ENCODE measurements around the gene VRK2.

DNA sequence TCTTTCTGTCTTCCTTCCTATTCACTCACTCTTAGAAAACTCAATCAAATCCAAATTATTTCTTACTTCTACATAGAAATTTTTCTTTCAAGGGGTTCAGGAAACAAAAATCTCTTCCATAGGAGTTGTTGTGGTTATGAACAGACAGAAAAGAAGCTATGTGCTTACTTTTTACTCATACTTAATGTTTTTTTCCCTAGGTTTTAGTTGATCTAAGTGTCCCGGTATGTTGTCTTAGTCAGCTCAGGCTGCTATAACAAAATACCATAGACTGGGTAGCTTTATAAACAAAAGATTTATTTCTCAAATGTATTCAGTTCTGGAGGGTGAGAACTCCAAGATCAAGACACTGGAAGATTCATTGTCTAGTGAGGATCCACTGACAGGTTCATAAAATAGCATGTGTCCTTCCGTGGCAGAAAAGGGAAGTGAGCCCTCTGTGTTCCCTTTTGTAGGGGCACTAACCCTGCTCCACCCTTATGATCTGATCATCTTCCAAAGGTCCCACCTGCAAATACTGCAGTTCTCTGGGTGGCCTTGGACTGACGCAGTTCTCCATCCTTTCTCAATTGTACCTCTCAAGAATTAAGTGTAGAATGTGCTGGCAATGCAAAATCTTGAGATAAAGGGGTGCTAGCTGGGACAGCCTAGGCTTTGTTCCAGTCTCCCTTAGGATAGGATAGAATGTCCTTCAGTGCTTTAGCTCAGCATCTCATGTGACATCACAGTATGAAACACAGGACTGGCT is 14.4 kb upstream of the VRK2 start:
- TF ChIP-seq POLR2A (IDR thresholded peaks at IDR 0.05; ENCODE audit: low read depth, low read length) (no peak), POLR2AphosphoS5 (IDR thresholded peaks at IDR 0.05; ENCODE audit: low read depth, low read length) (no peak)

Data from GM12892 (cell line).